COLO668 (cell line): ENCODE results near the gene ARHGAP31.
"Not testable (repeated sequence)": the region's sequence is repeated elsewhere in the genome, so short reads cannot be mapped to it uniquely, and the experiment has no call there.

Experiments
- DNase-seq: peaks from one replicate; lab custom pipeline; 2025; ENCODE audit not compliant: unreplicated experiment; lab: John Stamatoyannopoulos, UW

Gene ARHGAP31, protein sequence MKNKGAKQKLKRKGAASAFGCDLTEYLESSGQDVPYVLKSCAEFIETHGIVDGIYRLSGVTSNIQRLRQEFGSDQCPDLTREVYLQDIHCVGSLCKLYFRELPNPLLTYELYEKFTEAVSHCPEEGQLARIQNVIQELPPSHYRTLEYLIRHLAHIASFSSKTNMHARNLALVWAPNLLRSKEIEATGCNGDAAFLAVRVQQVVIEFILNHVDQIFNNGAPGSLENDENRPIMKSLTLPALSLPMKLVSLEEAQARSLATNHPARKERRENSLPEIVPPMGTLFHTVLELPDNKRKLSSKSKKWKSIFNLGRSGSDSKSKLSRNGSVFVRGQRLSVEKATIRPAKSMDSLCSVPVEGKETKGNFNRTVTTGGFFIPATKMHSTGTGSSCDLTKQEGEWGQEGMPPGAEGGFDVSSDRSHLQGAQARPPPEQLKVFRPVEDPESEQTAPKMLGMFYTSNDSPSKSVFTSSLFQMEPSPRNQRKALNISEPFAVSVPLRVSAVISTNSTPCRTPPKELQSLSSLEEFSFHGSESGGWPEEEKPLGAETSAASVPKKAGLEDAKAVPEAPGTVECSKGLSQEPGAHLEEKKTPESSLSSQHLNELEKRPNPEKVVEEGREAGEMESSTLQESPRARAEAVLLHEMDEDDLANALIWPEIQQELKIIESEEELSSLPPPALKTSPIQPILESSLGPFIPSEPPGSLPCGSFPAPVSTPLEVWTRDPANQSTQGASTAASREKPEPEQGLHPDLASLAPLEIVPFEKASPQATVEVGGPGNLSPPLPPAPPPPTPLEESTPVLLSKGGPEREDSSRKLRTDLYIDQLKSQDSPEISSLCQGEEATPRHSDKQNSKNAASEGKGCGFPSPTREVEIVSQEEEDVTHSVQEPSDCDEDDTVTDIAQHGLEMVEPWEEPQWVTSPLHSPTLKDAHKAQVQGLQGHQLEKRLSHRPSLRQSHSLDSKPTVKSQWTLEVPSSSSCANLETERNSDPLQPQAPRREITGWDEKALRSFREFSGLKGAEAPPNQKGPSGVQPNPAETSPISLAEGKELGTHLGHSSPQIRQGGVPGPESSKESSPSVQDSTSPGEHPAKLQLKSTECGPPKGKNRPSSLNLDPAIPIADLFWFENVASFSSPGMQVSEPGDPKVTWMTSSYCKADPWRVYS (N-terminal part only)

DNA sequence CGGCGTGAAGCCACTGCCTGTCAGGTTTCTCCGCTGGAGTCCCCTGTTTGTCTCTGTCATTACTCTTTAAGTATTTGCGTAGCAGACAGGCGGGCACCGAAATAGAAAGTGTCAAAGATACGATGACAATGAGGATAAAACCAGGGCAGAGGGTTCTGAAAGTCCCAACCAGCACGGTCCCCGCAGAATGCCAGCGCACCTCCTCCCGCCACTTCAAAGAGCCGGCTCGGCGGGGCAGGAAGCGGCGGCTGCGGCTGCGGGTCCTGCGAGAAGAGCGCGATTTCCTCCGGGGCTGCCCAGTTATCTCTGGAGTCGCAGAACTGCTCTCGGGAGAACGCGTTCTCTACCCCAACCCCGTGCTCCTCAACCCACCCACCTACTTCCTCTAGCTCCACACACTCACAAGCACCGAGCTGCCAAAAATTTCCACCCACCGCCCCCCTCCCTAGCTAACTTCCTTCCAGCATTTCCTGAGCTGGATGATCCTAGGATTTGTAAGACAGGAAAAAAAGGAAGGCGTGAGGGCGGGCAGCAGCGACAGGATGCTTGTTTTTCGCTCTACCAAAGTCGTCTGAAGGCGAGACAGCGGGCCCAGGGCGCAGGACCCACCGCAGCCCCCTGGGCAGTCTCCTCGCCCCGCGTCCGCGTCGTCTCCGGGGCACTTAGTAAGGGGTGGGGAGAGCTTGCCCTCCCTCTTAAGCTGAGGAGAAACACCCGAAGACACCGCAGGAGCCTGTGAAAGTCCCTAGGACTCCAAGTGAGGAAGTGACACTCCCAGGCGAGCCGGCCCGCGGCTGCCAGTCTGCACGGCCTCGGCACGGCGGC lies at the start of gene ARHGAP31:
ARHGAP31 (plus strand) TSS at position 513 of the 825 bp plus-strand sequence. CDS start 522 bp downstream, outside the sequence.
- DNase-seq = peak; percentile 45

DNA sequence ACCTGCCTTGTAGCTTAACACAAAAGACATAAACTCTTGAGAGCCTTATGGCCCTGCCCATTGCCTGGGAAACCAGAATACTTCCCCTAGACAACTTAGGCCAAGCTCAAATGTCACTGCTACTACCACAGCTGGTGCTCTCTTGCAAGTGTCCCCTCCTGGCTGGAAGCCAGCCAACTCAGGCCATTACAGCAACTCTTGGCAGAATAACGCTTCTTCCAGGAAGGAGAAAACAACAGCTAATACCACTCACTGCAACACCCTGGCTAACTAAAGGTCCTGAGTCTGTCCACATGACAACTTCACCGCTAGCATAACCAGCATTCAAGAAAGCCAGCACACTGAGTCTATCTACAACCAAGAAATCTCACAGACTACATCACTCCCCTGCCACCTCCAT lies 48.4 kb upstream of the ARHGAP31 start:
- DNase-seq = peak; percentile 0

DNA sequence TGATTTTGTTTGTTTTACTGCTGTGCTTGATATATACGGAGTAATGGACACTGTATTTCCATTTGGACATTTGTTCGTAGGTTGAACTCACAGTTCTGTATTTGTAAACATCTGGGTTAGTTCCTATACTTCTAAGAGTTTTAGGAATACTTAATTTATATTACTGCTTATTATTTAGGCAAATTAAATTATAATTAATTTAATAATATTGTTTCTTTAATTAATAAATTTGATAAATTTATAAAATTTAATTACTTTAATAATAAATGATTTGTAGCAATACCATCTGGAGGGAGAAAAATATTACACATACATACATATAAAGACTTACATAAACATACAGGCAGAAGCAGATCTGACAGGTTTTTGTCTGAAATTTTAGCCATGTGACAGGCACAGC lies 39.0 kb upstream of the ARHGAP31 start:
- DNase-seq = no peak

DNA sequence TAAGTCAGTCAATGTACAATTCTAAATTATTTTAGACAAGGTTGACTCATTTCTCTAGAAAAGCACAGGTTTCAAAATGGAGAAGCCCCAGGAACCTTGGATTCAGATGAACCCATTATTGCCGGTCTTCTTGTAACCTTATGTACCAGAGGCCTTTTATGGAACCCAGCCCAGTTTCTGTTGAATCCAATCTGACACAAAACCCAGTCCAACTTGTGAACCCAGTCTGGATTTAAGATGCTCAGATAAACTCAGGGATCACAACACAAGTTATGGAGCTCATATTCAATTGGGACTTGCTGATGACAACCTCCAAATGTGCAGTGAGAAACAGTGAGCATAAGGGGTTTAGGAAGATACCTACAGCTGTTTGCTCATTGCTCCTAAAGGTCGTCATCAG lies 37.1 kb upstream of the ARHGAP31 start:
- no peak for DNase-seq

DNA sequence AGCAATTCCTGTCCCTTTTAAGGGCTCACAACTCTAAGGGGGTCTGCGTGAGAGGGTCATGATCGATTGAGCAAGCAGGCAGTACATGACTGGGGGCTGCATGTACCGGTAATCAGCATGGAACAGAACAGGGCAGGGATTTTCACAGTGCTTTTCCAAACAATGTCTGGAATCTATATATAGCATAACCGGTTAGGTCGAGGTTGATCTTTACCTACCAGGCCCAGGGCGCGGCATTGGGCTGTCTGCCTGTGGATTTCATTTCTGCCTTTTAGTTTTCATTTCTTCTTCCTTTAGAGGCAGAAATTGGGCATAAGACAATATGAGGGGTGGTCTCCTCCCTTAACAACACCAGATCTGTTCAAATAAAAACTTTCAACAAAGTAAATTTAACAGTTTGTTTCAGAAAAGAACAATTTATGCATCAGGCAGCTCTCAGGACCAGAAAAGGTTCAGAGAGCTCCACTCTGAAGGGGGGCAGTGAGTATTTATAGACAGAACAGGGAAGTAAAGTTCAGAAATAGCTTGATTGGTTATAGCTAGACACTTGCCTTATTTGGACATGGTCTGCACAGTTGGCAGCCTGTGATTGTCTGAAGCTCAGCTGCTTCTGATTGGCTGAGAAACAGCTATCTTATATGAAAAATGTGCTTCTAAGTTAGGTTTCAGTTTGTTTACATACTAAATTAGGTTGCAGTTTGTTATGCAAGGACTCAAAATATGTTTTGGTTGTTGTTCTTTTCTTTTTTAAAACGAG lies 36.4 kb upstream of the ARHGAP31 start:
- DNase-seq = no peak

DNA sequence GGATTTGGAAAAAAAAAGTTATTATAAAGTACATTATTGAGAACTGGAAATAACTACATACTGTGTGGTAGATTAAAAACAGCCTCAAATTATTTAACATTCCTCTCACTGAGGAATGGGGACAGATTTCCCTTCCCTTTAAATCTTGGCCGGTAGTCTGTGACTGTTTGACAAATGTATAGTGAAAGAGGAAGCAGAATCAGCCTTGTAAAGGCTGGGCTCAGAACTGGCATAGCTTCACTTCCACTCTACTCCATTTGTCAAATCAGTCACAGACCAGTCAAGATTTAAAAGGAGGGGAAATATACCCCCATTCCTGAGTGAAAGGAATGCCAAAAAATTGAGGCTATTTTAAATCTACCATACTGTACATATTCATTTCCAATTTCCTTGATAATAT lies 35.3 kb upstream of the ARHGAP31 start:
- no peak for DNase-seq

DNA sequence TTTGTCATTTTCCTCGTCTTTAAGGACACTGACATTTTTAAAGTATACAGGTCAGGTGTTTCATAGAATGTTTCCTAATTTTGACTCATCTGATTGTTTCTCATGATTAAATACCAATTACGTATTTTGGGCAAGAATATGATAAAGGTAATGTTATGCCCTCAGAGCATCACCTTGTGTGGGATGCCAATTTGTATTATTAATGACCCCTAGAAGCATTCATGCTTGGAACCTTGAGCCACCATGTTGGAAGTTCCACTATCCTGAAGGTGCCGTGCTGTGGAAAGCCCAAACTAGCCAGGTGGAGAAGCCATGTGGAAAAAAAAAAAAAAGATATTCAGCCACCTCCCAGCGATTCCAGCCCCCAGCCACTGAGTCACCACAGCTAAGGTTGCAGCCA lies 34.4 kb upstream of the ARHGAP31 start:
- DNase-seq = no peak

DNA sequence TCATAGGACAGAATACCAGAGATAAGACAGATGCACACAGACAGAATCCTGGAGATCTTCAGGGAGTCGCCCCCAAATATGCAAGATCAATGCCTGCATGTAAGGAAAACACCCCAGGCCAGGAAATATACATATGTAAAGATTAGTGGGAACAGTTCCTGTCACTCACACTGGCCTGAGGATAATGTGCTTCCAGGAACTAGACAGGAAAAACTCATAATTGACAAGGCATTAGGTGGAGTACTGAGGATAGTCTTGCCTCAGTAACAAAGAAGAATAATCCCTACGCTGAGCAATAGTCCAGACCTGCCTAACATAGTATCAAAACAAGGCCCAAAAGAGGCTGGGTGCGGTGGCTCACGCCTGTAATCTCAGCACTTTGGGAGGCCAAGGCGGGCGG lies 33.1 kb upstream of the ARHGAP31 start:
- no peak for DNase-seq

DNA sequence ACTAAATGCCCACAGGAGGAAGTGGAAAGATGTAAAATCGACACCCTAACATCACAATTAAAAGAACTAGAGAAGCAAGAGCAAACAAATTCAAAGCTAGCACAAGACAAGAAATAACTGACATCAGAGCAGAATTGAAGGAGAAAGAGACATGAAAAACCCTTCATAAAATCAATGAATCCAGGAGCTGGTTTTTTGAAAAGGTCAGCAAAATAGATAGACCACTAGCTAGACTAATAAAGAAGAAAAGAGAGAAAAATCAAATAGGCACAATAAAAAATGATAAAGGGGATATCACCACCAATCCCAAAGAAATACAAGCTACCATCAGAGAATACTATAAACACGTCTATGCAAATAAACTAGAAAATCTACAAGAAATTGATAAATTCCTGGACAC lies 24.0 kb upstream of the ARHGAP31 start:
- not testable (repeated sequence) for DNase-seq

DNA sequence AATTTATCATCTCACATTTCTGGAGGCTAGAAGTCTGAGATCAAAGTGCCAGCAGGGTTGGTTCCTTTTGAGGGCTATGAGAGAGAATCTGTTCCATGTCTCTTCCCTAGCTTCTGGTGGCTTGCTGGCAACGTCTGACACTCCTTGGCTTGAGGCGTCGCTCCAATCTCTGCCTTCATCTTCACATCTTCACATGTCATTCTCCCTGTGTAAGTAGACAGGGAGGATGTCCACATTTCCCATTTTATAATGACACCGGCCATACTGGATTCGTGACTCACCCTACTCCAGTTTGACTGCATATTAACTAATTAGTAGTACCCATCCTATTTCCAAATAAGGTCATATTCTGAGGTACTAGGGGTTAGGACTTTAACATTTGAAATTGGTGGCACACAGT lies 17.5 kb upstream of the ARHGAP31 start:
- no peak for DNase-seq

DNA sequence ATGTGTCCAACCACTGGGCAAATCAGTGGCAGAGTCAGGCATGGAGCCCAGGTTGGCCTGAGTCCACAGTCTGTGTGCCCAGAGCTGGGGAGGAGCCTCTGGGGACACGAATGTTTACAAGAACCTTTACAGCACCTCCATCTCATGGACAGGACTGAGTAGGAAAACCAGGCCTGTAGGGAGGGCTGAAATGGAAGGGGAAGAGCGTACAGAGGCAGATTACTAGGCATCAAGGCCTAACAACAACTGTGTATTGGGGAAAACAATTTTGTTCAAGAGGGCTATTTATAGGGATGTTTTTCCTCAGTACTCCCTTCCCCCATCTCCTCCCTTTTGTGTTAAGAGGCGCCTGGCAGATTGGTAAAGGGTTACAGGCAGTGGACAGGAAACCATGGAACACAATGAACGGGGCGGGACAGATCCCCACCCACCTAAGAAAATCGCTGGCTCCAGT lies 15.1 kb upstream of the ARHGAP31 start:
- DNase-seq = no peak

DNA sequence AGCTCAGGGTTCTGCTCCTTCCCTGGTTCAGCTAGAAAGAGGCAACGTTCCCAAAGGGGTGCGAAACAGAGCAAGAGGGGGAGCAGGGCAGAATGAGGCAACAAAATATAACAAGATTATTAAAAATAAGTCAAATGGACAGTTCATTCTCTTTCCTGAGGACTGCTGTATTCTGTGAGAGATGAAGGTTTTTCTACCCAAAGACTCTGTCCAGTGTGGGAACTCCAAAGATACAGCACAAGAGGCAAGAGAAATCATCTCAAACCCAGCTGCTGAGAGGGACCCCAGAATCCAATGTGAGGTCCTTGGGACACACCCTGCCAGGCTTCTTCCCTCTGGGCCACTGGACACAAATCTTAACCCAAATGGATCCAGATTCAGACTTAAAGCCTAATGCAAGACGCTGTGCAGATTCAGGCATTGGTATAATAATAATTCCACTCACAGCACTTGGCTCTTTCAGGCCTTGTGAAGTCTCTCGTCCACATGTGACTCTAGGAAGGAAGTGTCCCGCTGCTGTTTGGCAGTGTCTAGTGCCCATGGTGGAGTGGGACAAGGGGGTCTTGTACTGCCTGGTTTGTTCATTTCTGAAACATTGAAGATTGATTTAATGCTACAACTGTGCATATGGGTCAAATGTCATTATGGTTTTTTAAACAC lies 14.5 kb upstream of the ARHGAP31 start:
- no peak for DNase-seq

DNA sequence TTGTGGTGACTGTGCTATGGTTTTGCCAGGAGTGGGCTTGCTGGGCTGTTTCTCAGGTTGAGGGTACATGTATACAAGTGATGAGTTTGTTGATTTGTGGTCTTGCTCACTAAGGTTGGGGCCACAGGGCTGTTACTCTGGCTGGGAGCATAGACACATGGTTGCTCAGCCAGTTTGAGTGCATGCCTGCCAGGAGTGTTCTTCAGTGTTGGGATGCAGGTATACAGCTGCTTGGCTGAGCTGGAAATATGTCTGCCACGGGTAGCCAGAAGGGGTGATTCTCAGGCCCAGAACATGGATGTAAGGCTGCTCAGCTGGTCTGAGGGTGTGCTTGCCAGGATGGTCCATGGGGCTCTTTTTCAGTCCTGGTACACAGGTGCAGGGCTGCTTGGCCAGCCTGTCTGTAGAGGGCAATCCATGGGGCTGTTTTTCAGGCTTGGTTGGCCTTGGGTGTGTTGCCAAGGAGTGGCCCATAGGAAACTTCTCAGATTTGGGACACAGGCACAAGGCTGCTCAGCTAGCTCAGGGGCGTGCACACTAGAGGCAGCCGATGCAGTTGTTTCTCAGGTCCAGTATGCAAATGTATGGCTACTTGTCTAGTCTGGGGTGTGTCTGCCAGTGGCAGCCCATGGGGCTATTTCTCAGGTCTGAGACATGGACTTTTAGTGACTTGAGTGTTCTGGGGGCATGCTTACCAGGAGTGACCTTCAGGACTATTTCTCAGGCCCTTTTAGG lies 5.3 kb upstream of the ARHGAP31 start:
- no peak for DNase-seq

DNA sequence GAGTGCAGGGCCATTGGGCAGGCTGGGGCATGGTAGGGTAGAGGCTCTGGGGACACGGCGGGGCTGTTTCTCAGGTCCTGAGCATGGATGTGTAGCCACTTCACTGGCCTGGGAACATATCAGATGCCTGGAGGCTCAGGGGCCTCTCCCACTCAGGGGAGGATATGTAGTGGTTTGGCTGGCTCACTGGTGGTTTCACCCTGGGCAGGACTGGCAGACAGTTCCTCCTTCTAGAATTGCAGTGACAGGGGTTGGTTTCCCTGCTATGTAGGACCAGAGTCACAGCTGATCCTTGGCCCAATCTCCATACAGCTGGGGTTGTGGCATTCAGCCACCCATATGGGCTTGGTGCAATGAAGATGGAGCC lies 4.8 kb upstream of the ARHGAP31 start:
- no peak for DNase-seq

DNA sequence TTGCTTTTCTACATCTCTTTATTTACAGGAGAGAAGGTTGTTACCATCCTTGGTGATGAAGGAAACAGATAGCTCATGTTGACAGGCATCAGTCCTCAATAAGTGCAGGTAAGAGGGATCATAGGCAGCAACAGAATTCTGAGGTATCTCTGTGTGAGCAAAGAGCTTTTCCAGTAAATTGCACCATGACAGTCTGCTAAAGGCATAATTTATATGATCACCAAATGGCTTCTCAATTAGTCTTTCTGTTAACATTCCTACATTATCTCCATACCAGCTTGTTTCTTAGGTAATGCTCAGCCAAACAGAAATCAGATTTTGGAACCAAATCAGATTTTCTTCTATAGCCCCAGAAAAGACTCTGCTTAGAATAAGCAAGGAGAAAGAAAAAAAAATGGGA lies 3.6 kb upstream of the ARHGAP31 start:
- DNase-seq = no peak

DNA sequence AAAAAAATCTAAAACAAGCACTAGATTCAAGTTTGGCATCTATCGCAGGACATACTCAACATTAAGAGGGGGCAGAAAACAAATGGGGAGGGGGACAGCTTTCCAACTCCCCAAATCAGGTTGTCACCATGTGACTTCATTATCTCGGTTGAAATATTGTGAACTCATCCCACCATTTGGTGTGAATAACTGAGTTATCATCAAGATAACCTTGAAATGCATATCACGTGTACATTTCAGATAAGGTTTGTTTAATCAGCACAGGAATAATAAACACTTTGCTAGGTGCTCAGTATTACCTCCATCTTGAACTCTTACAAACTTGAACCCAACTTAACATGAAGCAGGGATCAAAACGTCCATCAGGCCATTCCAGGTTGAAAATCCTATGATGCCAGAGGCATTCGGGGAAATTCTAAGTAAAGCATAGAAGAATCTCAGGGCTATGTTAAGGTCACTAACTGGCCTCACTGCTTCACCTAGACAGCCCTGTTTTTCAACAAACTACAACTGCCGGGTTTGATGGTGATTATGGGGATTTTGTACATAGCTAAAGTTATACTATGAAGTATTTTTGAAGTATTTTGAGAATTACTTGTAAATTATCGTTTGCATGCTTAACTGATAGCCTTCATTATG lies 3.0 kb upstream of the ARHGAP31 start:
- DNase-seq = no peak

DNA sequence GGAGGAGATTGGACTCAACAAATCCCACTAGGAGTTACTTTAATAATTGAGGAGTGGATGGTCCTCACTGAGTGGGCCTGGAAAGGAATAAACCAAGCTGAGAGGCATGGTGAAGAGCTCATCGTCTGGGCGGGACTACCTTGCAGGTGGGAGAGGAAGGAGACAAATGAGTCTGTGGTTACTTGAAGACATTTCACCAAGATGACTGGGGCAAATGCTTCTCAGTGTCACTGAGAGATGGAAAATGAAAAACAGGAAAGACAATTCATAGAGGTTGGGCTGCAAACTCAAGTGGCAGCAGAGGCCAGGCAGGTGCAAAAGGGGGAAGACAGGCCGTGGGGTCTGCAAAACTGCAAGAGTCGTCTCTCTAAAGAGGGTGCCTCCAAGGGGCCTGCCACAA lies 1.5 kb upstream of the ARHGAP31 start:
- DNase-seq = no peak
